GM18507 (cell line): ENCODE measurements around the gene KLHDC9.
"Not testable (repeated sequence)": the region's sequence is repeated elsewhere in the genome, so short reads cannot be mapped to it uniquely, and the experiment has no call there.

Experiments
- DNase-seq: peaks from one replicate; pipeline ENCODE4 v3.0.0; 2011; ENCODE audit warnings: low read depth; ENCODE audit not compliant: insufficient read length; ENCODE audit errors: extremely low spot score
- FAIRE-seq: peaks from 2 replicates; lab custom pipeline; 2011; peaks lifted over from hg19 to GRCh38; lab: Jason Lieb, UNC

The KLHDC9 gene

GRCh38 chr1:161091796-161092507 lies 6.2 kb upstream of the KLHDC9 start:
- DNase-seq (no peak), FAIRE-seq (no peak)

- FAIRE-seq (no peak), DNase-seq (no peak)
These were observed 5.5 kb upstream of the KLHDC9 start for GRCh38 chr1:161092621-161093028.

- FAIRE-seq: no peak
- DNase-seq: no peak
These were observed 3.7 kb upstream of the KLHDC9 start for GRCh38 chr1:161094481-161094880.

DNA sequence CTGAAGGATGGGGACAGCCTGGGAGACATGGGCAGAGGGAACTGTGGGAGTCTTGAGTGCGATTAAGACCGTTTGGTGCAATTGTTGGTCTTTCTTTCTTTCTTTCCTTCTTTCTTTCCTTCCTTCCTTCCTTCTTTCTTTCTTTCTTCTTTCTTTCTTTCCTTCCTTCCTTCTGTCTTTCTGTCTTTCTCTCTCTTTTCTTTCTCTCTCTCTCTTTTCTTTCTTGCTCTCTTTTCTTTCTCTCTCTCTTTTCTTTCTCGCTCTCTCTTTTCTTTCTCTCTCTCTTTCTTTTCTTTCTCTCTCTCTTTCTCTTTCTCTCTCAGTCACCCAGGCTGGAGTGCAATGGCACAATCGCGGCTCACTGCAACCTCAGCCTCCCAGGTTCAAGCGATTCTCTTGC lies 2.9 kb upstream of the KLHDC9 start:
- DNase-seq (no peak), FAIRE-seq (no peak)

GRCh38 chr1:161096015-161096414 lies 2.1 kb upstream of the KLHDC9 start:
- DNase-seq: no peak
- FAIRE-seq: peak; percentile 73

DNA sequence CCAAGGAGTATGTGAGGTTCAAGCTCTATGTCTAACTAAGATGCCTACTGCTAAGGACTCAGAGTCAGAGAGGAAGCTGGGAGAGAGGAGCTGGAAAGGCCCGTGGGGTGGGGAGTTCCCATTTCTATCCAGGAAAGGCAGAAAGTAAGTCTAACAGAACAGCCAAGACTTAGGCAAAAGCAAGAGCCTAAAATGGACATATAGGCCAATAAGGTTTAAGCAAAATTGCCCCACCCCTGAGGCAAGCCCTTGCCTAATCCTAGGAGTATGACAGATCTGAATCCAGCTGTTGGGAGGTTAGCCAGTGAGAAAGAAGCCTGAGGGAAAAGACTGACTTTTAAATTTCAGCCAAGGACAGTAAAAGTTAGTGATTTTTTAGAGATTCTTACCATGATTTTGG lies 1.6 kb upstream of the KLHDC9 start:
- FAIRE-seq: no peak
- no peak for DNase-seq

- FAIRE-seq (no peak), DNase-seq (no peak)
These were observed 1.1 kb downstream of the KLHDC9 start for GRCh38 chr1:161099090-161099802.

DNA sequence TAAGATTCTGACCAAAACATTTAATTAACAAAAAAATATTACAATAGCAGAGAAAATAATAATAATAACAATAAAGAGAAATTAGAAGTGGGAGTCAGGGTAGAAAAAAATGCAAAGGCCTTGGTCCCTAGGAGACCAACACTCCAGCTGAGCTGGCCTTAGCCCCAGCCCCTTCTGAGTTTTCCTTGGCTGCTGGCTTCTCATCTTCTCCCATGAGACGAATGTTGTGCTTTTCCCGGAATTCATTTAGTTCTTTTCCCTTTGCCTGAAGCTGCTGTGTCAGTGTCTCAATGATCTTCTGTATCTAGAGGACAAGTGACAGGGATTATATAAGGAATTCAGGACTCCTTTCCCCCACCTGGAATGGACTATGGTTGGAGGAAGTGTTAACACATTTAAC lies 2.4 kb downstream of the KLHDC9 start:
- FAIRE-seq (no peak), DNase-seq (no peak)

- DNase-seq (no peak), FAIRE-seq (no peak)
These were observed 8.3 kb downstream of the KLHDC9 start for GRCh38 chr1:161106431-161106830.

DNA sequence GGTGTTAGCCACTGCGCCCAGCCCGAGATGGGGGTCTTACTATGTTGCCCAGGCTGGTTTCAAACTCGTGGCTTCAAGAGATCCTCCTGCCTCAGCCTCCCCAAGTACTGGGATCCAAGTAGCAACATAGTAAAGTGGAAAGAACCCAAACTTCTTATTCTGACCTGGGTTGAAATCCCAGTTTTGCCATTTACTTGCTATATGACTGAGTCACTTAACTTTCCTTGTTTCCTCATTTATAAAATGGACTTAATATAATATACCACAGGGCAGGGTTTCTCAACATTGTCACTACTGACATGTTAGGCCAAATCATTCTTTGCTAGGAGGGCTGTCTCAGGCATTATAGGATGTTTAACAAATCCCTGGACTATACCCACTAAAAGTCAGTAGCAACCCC lies 13.0 kb downstream of the KLHDC9 start:
- no peak for FAIRE-seq
- DNase-seq: no peak

DNA sequence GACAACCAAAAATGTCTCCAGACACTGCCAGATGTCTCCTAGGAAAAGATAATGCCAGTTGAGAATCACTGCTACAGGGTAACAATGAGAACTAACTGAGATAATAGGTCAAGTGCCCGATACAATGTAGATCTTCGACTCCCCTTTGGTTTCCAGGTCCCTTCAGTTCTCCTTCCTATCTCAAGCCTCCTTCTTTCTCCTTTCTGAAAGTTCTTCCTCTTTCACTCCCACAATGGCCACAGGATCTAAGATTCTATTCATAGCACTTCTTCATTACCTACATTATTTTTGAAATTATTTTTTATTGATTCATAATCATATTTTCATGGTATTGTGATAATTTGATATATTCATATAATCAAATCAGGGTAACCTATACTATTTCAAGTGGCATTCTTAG lies 13.4 kb downstream of the KLHDC9 start:
- FAIRE-seq (no peak), DNase-seq (no peak)

- DNase-seq (no peak), FAIRE-seq (no peak)
These were observed 15.8 kb downstream of the KLHDC9 start for GRCh38 chr1:161113915-161114314.

DNA sequence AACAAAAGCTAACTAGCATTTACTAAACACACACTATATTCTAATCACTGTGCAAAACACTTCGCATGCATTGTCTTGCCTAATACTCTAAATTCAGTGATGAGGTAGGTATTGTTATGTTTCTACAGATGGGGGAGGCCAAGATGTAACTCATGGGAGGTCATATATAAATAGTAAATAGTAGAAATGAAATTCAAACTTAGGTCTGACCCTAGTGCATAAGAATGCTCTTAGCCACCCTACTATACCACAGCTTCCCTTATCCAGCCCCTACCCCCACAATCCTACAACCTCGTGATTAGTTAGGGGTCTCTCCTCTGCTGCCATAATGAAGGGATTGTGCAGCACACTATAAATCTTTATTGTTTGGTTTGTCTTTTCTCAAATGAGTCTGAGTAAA lies 16.4 kb downstream of the KLHDC9 start:
- FAIRE-seq (no peak), DNase-seq (no peak)

- FAIRE-seq (no peak), DNase-seq (no peak)
These were observed 17.1 kb downstream of the KLHDC9 start for GRCh38 chr1:161115132-161115711.

- DNase-seq, FAIRE-seq: not testable (repeated sequence)
These were observed 17.8 kb downstream of the KLHDC9 start for GRCh38 chr1:161115961-161116360.

- FAIRE-seq (peak; percentile 79), DNase-seq (peak; percentile 87)
These were observed 19.8 kb downstream of the KLHDC9 start, which contains the start of the genes NIT1 and PFDN2 for GRCh38 chr1:161117759-161118581. Gene NIT1 (plus strand): TSS chr1:161118105. CDS start chr1:161118177, 72 bp downstream. Gene PFDN2 (minus strand): TSS chr1:161118037. CDS start chr1:161118026, 11 bp downstream.

GRCh38 chr1:161119092-161119903 lies 21.1 kb downstream of the KLHDC9 start:
- FAIRE-seq (peak; percentile 86), DNase-seq (peak; percentile 57)

DNA sequence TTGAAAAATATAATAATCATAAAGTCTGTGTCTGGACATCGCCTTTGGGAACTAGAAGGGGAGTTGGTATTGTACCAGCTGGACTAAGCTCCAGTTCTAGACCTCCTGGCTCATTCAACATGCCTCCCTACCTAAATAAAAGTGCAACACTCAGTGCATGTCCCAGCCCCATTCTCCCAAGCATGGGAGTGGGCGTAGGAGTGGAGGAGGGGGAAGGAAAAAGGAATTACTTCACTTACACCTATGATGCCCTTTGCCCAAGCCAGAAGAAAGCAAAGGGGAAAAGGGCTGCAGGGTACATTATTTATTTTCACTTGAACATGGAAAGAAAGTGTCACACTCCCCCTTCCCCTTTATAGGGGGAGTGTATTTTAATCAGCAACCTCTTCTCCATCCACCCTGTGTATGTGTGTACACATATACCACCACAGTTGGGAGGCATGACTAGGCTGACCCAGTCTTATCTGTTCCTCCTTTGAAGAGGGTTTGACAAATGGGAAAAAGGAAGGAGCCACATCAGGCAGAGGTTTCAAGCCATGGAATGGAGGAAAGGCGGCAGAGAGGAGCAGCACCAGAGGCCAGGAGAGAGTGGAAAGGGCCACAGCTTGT lies 23.0 kb downstream of the KLHDC9 start:
- no peak for FAIRE-seq

GRCh38 chr1:161121834-161122233 lies 23.7 kb downstream of the KLHDC9 start:
- no peak for DNase-seq
- no peak for FAIRE-seq

More for the DNA sequence above, 23.0 kb downstream of the KLHDC9 start:
- no peak for DNase-seq
